SIG-M5 treated with dmso at 0.1 percent for 504 hours (cell line): ENCODE data around the gene NLRP10.
"Not testable (repeated sequence)": the region's sequence is repeated elsewhere in the genome, so short reads cannot be mapped to it uniquely, and the experiment has no call there.

Experiments used
- DNase-seq: peaks from one replicate; lab custom pipeline; 2025; ENCODE audit not compliant: unreplicated experiment; lab: John Stamatoyannopoulos, UW

The NLRP10 gene, protein sequence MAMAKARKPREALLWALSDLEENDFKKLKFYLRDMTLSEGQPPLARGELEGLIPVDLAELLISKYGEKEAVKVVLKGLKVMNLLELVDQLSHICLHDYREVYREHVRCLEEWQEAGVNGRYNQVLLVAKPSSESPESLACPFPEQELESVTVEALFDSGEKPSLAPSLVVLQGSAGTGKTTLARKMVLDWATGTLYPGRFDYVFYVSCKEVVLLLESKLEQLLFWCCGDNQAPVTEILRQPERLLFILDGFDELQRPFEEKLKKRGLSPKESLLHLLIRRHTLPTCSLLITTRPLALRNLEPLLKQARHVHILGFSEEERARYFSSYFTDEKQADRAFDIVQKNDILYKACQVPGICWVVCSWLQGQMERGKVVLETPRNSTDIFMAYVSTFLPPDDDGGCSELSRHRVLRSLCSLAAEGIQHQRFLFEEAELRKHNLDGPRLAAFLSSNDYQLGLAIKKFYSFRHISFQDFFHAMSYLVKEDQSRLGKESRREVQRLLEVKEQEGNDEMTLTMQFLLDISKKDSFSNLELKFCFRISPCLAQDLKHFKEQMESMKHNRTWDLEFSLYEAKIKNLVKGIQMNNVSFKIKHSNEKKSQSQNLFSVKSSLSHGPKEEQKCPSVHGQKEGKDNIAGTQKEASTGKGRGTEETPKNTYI

DNA sequence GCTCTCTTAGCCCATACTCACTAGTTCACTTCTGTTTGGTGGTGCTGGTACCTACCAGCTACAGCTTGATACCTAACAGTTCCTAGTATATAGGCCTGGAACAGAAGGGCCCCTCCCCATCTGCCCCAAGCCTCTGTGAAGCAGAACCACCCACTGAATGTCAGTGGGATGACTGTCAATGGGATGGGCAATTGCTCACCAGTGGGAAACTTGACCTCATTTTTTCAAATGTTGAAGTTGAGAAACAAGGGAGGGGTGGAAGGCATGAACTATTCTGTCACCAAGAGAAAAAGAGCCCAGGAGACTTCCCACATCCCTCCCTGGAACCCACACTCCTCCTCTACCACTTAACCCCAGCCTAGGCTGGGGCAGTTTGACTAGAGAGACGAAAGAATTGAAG lies at the start of gene NLRP10:
TSS of gene NLRP10 (minus strand) at position 62 of the 400 bp plus-strand sequence. CDS start 1,952 bp downstream, outside the sequence.
- no peak for DNase-seq

DNA sequence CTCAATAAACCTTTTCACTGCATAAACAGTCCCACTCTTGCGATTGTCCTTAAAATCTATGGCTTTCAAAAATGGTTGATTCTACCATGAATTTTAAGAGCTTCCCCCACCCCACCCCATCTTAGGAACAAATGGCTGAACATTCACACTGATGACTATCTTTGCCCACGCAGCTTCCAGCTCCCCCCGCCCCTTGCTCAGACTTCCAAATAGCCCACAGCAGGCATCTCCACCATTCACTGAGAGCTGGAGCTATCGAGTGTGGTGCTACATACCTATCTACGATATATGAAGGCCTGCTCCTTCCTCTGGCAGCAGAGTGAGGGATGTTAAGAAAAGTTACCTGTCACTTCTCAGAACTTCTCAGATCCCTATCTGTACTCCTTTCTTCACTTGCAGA lies 48.6 kb upstream of the NLRP10 start:
- DNase-seq, result no peak

DNA sequence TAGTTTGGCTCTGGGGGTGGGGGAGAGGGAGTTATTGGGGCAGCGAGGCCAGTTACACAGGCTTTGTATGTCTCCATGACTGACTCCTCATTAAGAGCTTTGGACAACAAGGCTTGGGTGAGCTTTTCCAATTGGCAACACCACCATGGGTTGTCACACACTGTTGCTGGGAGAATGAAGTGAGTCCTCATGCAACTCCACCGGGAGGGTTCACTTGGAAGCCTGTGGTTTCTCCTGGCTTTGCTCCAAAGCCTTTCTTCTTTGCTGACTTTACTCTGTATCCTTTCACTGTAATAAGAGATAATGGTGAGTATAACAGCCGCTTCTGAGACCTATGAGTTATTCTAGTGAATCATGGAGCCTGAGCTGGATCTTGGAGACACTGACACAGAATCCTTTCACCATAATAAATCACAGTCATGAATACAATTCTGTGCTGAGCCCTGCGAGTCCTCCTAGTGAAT lies 46.8 kb upstream of the NLRP10 start:
- DNase-seq, result no peak

DNA sequence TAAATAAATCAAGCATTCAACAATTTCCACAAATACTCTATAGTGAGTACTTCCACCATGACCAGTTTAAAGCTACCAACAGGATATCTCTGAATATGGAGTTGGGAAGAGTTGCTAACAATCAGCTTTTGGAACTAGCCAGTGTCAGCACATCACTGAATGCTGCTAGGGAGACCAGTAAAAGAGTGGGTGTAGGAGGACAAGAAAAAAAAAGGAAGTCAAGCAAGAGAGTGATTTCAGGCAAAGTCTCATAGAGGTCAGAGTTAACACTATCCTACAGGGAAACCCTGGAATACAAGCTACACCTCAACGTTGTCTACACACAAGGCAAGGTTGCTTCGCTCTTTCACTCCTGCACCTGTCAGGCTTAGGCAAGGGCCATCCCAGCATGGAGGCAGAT lies 46.1 kb upstream of the NLRP10 start:
- DNase-seq, result no peak

DNA sequence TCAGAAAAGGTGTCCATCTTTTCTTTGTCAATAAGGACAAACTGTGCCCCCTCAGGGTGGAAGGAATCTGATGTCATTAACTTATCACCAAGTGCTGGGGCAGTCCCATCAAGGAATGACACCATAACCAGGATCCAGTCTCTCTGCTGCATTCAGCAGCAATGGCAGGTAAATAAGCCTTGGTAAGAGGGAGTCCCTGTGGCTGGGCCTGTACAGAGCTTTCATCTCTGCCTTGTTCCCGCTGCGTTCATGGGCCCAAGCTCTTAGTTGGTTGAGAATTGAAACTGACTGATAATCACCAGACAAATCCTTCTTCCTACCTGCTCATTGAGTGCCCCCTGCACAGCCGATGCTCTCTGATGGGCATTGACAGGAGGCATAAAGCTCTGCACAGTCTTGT lies 44.6 kb upstream of the NLRP10 start:
- no peak for DNase-seq

DNA sequence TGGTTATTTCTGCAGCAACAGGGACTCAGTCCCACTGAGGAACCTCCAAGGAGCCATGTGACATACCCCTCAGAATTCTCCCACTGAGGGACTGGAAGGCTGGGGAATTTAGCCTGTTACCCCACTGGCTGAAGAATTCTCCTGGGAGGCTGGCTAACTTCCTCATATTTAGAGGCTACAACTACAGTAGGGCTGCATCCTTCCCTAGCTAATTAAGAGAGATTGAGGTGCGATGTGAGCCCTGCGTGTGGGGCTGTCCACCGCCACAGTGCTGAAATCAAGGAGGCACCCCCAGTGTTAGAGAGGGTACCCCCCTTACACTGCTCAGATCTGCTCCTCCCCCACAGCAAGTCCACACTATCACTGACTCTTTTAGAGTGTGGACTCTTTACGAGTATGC lies 43.0 kb upstream of the NLRP10 start:
- no peak for DNase-seq

DNA sequence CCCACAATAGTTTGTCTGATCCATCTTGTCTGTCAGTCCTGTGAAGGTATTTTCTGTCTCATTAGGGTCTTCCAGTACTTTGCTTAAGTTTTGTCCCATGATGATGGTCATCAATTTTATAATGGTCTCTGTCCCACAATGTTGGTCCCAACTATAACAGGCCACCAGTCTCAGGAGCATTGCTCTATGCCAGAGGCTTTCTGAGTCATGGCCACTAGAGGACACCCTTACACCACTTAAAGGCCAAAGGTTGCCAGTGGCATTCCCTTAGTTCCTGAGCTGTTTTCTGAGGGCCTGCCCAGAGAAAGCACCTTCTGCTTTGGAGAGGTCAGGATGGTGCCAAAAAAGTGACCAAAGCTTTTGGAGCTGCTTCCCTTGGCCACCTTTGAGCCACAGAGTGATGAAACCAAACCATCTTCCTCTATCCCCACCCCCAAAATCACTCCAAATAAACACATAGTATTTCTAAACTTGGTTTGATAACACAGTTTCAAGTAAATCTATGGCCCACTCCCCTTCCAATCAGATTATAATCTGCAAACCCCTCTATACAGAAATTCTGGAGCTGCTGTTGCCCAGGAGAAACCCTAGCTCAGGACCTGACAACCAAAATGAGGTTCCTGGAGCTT lies 41.2 kb upstream of the NLRP10 start:
- DNase-seq, result peak; percentile 24

DNA sequence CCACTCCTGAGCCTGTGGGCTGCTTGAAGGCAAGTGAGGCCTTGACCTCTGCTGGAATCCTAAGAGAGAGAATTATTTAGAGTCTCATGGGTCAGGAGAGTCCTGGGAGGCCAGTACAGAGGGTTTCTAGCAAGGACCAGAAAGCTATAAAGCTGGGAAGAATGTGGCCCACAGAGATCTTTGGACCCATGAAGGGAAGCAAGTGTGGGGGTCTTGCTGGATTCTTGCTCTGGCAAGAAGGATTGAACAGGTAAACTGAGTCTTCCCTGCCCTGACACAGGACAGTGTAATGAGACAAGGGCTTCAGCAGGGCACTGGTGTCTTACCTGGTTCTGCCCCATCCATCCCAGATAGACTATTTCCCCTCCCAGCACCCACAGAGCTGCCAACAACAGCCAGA lies 40.3 kb upstream of the NLRP10 start:
- no peak for DNase-seq

DNA sequence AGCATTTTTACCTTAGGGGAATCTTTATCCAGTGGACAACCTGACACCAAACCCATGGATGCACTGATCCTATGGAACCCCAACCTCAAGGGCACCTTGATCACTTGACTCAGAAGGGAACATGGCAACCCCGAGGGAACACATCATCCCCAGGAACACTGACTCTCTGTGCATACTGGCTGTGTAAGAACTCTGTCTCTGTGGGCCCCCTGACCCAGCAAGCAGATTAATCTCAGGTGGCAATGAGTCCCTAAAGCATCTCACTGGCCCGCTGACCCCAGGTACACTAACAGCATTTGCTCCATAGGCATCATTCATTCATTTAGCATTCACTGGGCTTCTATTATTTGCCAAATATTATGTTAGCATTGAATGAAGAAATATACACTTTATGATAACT lies 38.8 kb upstream of the NLRP10 start:
- DNase-seq, result no peak

DNA sequence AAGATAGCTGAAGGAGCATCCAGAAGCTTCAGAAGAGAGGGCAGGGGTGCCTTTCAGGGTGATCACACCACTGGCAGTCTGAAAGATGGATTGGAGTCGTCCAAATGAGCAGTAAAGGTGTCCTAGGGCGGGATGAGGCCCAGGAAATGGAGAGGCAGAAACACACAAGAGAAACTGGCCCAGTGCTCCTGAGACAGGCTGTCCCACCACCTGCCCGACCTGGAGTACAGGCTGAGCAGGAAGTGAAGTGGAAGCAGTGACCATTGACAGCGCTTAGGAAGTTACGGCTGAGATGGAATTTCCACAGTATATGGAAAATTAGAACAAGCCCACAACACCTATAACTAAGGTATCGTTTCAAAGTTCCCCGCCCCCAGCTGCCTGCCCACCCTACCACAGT lies 37.9 kb upstream of the NLRP10 start:
- DNase-seq, result no peak

DNA sequence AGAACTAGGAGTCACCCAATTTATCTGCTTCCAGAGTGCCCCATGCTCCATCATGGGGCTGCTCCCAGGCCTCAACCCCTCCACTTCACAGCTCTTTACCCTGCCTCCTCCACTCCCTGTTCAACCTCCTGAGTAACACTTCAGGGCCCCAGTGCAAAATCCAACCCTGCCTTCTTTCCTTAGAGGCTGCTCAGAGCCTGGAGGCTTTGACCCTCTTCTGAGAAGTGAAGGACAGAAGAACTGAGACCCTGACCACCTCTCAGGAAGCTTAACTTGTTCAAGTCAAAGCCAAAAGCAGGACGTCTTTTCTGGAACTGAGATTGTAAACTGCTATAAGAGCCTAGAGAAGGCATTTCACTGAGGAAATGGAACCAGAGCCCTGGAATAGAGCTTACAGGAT lies 37.4 kb upstream of the NLRP10 start:
- no peak for DNase-seq

DNA sequence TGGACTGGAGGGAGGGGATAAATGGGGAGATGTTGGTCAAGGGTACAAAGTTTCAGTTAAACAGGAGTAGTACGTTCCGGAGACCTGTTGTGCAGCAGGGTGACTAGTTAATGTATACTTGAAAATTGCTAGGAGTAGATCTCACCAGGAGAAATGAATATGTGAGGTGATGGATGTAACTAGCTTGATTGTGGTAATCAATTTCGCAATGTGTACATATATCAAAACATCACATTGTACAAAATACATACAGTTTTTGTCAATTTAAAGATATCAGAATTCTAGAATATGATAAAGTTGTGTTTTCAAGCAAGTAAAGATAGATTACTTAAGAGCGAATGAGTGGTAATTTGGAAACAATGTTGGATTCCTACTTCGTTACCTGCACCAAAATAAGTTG lies 35.1 kb upstream of the NLRP10 start:
- no peak for DNase-seq

DNA sequence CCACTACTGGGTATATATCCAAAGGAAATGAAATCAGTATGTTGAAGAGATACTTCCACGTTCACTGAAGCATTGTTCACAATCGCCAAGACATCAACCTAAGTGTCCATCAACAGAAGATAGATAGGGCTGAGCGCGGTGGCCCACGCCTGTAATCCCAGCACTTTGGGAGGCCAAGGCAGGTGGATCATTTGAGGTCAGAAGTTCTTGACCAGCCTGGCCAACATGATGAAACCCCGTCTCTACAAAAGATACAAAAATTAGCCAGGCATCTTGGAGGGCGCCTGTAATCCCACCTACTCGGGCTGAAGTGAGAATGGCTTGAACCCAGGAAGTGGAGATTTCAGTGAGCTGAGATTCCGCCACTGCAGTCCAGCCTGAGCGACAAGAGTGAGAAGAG lies 34.5 kb upstream of the NLRP10 start:
- no peak for DNase-seq

DNA sequence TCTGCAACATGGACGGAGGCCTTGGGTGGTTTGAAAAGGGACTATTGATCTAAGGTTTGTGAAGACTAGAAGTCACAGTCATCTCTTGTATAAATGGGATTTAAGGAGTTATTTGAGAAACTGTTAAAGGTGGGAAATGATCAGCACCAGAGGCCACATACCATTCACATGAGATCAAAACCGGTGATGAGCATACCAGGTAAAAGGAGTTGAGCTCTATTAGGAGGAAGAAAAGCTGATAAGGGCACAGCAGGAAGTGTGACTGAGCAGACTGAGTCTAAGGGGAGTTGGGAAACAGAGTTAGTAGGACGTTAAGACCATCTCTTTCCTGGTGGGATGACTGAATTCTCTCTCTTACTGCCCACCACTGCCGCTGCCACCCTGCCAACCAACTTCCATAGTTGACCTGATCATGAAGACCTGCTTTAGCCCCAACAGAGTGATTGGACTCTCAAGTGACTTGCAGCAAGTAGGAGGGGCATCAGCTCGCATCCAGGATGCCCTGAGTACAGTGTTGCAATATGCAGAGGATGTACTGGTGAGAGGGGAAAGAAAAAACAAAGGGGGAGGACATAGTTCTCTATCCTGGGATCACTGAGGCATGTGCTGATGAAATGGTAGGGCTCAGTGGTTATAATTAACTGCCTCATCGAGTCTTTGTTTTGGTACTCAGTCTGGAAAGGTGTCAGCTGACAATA lies 29.5 kb upstream of the NLRP10 start:
- DNase-seq, result no peak

DNA sequence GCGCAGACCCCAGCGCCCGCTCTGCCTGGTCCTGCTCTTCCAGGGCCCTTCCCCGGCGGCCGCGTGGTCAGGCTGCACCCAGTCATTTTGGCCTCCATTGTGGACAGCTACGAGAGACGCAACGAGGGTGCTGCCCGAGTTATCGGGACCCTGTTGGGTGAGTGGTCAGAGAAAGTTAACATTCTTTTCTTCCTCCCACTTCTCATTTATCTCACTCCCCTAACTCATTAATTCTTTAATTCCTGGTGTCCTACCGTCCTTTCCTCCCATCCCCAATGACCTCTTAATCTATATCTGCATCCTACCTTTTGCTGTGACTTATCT lies 22.3 kb upstream of the NLRP10 start:
- DNase-seq, result not testable (repeated sequence)

DNA sequence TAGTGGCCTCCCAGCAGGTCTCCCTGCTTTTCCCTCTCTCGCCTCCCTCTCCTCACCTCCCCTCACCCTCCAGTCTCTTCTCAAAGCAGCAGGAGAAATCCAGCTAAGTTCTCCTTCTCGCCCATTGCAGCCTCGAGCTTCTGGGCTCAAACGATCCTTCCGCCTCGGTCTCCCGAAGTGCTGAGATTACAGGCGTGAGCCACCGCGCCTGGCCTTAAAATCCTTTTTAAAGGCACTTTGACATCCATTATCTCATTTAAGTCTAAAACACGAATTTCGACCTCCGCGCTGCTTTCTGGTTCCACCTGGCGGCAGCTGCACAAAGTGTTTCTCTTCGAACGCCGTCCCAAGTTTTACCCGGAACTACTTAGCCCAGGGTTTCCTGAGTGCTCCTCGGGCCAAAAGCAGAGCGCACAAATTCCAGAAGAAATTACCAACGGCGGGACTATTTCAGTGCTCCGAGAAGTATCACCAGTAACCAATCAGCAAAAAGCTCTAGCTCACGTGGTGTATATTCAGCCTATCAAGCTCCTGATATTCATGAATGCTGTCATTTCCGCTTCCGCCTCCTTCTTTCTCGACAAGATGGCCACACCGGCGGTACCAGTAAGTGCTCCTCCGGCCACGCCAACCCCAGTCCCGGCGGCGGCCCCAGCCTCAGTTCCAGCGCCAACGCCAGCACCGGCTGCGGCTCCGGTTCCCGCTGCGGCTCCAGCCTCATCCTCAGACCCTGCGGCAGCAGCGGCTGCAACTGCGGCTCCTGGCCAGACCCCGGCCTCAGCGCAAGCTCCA lies 21.7 kb upstream of the NLRP10 start, which contains the start of gene EIF3F:
TSS of gene EIF3F (plus strand) at position 570 of the 792 bp plus-strand sequence. CDS start at position 586, 16 bp downstream.
- peak; percentile 99 for DNase-seq

DNA sequence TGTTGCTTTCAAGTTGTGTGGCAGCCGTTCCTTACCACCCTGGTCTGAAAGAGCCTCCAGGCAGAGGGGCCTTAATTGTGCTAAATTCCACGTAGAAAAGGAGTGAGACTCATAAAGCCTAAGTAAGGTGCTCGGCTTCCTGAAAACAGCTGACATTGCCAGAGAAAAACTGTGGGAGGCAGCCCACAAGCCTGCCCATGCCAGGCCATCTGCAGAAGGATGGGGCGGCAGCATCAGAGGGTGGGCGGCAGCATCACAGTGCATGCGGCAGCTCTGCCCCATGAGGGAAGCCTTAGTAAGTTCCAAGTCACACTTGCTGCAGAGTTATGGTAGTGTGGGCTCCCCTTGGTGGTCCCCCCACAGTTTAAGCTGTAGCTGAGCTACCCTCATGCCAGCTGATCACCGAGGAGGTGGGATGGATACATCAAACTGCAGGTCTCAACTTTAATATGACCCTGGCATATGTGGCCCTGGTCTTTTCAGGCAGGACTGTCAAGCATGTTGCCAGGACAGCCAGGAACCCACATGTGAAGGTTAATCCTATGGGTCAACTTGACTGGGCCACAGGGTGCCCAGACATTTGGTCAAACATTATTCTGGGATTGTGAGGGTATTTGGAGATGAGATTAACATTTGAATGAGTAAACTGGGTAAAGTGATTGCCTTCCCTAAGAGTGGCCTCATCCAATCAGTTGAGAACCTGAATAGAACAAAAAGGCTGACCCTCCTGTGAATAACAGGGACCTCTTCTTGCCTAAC lies 18.8 kb upstream of the NLRP10 start:
- no peak for DNase-seq

DNA sequence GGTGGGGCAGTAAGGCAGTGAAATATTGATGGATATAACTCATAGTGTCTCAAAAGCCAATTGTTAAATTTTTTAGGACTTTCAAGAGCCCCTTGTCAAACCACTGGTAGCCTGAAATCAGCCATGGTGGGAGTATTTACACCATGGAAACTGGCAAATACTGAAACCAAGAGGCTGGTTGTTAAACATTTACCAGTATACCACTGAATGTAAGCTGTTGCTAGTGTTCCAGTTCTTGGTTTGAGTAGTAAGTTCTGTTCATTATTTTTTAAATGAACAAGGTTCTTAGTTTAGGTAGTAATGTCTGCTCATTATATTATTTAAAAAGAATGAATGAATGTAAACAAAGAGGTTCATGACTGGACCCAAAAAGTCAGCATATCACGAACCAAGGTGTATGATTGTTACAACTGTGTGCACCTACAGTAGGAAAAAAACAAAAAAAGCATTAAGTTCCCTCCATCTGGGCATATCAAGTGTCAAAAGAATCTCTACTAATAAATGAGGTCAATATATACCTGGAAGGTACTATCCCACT lies 17.4 kb upstream of the NLRP10 start:
- DNase-seq, result no peak

DNA sequence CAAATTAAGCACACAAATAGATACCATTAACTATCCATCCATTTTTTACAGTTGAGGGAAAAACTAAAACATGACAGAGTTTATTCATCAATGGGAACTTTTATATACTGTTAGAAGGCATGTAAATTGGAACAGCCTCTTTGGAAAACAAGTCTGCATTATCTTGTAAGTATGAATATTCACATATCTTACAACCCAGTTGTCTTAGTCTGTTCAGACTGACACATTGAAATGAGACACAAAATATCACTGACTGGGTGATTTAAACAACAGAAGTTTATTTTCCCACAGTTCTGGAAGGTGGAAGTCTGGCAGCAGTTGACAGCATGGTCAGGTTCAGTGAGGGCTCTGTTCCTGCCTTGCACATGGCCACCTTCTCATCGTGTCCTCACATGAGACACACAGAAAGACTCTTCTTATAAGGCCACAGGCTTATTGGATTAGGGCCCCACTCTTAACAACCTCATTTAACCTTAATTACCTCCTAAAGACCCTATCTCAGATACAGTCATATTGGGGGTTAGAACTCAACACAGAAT lies 16.4 kb upstream of the NLRP10 start:
- no peak for DNase-seq
